GM19324 (cell line): ENCODE measurements around the gene ARG2.
"Not testable (repeated sequence)": the region's sequence is repeated elsewhere in the genome, so short reads cannot be mapped to it uniquely, and the experiment has no call there.

Experiments used
- ATAC-seq: cut with Tn5 transposase; IDR thresholded peaks from one replicate; pipeline ENCODE4 v1.9.1; 2021; ENCODE audit warnings: mild to moderate bottlenecking, moderate library complexity; ENCODE audit not compliant: unreplicated experiment, low FRiP score

Gene ARG2

DNA sequence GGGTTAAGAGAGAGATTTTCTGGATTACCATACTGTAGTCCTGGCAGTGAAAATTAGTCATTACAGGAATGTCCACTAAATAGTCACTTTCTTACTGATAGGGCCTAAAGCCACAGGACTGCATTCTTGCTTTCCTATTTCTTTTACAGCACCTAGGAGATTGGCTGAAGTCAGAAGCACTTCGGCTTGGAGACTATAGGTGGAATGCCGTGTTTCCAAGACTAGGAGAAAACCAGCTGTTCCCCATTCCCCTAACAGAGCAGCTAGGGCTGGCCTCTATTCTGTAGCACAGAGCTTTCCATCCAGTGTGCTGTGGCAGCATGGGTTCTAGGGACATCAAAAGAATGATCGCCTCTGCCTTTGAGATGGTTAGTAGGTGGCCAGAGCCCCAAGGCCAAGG, 34.7 kb upstream of the ARG2 start:
- ATAC-seq, result no peak

DNA sequence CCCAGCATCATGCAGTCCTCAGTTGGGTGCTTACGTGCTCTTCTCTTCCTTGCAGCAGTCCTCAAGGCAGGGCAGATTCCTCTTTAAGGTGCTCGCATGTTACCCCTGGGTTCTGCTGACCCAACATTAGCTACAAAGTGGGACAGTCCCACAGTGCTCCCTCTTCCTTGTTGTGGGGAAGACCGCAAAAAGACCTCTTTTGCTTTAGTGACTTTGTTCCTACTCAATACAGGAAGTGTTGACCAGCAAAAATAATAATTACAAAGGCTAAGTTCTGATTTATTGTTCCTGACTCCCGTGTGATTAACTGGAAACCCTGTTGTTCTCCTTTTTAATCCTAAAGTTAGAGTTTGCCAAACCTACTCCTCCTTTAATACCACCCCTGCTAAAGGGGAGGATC, 33.4 kb upstream of the ARG2 start:
- ATAC-seq, result no peak

GRCh38 chr14:67589204-67589770, 30.4 kb upstream of the ARG2 start:
- no peak for ATAC-seq

DNA sequence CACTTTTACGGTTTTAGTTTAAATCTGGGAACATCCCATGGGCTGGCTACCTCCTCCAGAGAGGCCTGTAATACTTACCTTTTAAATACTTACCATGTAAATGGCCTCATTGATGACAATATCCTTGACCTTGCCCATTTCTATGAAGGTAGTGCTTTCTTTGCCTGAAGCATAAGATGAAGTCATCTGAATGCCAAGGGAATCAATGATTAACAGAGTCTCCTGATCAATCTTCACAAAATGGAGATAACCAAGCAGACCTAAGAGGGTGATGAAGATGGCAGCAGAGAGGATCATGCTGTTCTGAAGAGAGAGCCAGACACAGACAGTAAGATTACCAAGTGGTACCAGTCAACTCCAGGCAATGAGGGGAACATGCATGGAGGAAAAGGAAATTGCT, 26.1 kb upstream of the ARG2 start:
- not testable (repeated sequence) for ATAC-seq

DNA sequence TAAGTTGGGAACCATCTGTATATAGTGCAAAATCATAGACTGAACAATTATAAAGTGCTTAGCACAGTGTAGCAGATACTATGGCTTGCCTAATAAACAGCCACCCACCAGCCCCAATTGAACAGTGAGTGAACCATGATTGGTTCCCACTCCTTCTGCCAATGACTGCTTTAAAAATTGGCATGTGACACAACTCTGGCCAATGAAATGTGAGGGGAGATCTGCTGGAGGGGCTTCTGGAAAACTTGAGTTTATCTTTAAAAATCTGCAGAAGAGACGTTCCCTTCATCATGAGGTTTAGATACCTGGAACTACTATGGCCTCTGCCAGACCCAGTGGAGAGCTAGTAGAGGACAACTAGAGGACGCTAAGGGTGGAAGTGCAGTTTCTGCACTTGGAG, 24.3 kb upstream of the ARG2 start:
- ATAC-seq, result no peak

DNA sequence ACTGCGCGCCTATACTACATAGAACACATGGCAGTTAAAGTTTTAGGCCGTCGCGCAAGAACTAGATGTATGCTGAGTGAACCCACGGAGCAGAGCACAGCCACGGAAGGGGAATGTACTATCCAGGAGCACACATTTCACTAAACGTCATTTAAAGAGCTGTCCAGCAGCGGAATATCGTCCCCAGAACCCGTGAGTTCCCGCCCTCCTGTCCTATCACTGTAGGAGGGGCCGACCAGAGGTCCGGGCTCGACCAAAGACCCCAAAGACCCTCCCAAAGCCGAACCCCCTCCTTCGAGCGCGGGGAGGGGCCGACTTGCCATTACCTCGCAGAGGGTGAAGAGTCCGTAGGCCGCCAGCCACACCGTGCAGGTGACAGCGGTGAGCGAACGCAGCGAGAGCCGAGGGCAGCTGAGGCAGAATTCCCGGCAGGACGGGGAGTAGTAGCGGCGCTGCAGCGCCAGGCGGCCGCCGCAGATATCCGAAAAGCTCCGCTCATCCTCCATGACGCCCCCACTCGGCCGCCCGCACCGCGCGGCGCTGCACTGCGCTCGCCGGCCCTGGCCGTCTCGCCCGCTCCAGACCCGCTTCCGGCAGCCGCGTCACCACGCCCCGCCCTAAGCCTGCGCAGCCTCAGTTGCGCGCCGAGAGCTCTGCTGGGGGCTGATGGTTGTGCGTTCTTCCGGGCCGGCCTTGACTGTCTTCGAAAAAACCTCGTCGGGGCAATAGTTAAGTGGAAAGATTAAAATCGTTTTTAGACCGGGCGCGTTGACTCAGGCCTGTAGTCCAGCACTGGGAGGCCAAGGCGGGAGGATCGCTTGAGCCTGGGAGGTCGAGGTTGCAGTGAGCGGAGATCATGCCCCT, 19.8 kb upstream of the ARG2 start, which contains the start of gene PIGH:
PIGH (minus strand) TSS at position 571 of the 864 bp plus-strand sequence; CDS start at position 506, 65 bp downstream.
- peak; percentile 91 for ATAC-seq

DNA sequence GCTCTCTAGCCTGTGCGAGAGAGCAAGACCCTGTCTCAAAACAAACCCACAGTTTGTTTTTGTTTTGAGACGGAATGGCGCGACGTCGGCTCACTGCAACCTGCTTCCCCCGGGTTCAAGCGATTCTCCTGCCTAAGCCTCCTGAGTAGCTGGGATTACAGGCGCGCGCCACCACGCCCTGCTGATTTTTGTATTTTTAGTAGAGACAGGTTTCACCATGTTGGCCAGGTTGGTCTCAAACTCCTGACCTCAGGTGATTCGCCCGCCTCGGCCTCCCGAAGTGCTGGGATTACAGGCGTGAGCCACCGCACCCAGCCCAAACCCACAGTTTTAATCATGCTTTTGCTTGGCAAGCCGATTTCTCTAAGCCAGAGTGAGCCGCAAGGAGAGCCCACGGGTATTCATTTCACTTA, 19.2 kb upstream of the ARG2 start:
- not testable (repeated sequence) for ATAC-seq

- no peak for ATAC-seq
Observed at GRCh38 chr14:67602076-67602475, 17.6 kb upstream of the ARG2 start.

- ATAC-seq, result peak; percentile 57
Observed at GRCh38 chr14:67602995-67603545, 16.6 kb upstream of the ARG2 start.

DNA sequence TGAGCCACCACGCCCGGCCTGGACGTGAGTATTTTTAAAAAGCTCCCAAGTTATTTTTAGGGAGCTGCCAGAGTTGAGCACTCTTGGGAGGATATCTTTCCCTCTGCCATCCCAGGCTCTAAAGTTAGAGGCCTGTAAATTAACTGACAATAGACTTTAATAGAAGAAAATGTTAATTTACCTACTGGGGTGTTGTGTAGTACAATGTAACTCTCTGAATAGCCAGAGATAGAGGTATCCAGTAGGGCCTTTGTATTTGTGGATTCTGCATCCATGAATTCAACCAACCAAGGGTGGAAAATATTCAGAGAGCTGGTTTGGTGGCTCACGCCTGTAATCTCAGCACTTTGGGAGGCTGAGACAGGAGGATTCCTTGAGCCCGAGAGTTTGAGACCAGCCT, 12.1 kb upstream of the ARG2 start:
- ATAC-seq, result no peak

DNA sequence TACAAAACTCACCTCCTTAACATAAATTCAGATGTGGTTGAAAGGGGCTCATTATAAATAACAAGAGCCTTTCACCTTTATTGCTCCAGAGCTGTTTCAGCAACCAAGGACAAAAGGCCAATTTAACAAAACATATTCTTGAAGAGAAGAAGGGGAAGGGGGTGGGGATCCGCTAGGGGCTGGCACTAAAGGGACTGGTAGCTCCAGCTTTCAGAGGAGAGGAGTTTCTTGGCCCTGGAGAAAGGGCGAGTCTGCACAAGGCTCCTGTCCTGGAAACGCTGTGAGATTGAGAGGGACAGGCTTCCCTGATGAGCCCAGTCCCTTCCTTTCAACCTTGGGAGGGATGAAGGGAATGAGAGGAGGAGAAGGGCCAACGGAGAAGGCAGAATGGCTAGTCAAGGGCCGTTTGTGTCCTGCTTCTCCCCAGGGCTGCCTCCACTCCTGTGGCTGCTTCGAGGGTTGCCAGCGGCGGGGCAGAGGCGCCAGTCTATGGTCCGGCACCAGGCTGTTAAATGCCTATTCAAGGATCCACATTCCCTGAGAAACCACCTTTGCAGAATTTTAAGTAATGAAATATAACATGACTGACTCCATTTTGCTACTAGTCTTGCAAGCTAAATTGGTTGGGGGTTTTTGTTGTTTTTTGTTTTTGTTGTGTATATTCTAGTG, 9.9 kb upstream of the ARG2 start:
- no peak for ATAC-seq

- no peak for ATAC-seq
Observed at GRCh38 chr14:67610491-67610890, 9.2 kb upstream of the ARG2 start.

- ATAC-seq, result no peak
Observed at GRCh38 chr14:67618617-67619063, 1.1 kb upstream of the ARG2 start.

GRCh38 chr14:67620217-67620785, 581 bp downstream of the ARG2 start:
- ATAC-seq, result no peak

DNA sequence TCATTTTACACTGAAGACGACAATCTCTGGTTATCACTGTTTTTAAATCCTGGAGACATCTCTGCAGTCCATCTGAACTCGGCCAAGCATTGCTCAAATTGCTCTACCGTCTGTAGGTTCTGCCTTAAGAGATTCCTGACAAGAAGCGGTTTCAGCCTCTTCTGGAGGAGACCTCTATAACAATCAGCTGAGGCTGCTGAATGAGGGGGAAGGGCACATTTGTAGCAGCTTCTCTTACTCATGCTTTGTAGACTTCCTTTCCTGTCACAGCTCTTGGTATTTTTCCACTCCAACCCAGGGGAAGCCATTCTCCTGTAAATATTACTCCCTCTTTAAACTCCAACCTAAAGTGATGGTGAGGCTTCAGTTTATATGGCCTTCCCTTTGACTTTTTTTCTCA, 3.0 kb downstream of the ARG2 start:
- ATAC-seq, result no peak

DNA sequence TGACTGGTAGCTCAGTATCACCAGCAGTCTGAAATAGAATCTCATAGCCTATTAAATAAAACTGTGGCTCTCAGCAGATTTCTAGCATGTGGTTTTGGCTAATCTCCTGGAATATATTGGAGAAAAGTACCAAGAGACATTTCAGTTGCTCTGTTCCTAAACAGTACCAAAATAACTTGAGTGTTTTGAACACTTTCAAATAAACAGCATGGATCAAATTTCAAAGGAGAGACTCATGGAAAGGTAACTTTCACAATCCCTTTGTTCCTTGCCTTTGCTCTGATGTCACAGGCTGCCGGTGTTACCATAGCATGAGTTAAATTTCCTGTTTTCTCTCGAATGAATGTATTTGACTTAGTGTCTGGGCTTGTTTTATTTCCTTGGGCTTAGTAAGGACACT, 3.4 kb downstream of the ARG2 start:
- no peak for ATAC-seq

DNA sequence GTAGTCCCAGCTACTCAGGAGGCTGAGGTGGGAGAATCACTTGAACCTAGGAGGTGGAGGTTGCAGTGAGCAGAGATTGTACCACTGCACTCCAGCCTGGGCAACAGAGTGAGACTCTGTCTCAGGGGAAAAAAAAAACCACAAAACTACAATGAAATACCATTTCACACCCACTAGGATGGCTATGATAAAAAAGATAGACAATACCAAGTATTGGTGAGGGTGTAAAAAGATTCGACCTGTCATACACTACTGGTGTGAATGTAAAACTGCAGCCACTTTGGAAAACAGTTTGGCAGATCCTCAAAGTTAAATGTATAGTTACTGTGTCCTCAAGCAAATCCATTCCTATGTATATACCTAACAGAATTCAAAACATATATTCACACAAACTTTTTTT, 6.4 kb downstream of the ARG2 start:
- not testable (repeated sequence) for ATAC-seq

GRCh38 chr14:67627519-67627918, 7.8 kb downstream of the ARG2 start:
- ATAC-seq, result no peak

DNA sequence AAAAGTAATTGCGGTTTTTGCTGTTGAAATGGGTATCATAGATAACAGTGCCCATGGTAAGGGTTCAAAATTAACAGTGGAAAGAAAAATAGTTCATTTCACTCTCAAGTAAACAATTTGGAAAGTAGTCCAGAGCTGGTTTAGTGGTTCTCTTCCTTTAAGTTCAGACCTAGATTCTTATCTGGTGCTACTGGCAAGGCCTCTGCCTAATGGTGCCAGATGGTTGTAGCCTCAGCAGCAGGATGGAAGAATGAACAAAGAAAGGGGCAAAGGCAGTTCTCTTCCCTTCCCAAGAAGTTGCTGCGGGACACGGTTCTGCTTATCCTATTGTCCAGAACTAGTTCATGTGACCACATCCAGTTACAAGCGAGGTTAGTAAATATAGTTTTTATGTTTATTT, 10.5 kb downstream of the ARG2 start:
- ATAC-seq, result no peak

DNA sequence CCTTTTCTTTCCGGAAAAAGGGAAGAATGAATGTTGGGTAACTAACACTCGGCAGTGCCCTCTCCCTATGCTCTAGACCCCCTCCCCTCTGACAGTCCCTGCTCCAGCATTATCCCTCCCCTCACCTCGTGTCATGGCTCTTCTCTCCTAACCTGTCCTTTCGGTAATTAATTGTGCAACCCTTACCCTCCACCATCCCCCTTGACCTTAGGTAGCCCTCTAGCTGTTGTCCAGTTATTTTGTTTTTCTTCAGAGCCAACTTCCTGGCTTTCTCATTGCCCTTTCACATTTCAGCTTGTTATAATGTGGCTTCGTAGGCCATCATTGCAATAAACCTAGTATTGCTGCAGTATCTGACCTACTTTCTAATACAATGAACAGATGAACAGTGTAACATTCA, 11.2 kb downstream of the ARG2 start:
- ATAC-seq, result no peak
